Hematopoietic multipotent progenitor cell (in vitro differentiated cells): ENCODE data around the gene RIPPLY2. TPM values are rescaled to one million over a fixed set of nuclear protein-coding genes. Genes with fewer than 3 reads are reported as not detected.
"Not testable (repeated sequence)": the region's sequence is repeated elsewhere in the genome, so short reads cannot be mapped to it uniquely, and the experiment has no call there.

Experiments
- DNase-seq, 3 donors: peaks; one replicate each; pipeline ENCODE4 v3.0.0-alpha.2; 2011 to 2015; ENCODE audit warnings: low read depth in 2 of 3, low spot score in 2 of 3
- total RNA-seq: library from RNA; depleted of rRNA; stranded (reverse); fragments of >200 nt; gene quantifications from one replicate; pipeline ENCODE4 v1.2.3, GENCODE V29; 2012

Gene RIPPLY2
- total RNA-seq = not detected

- peak in 1 of 3 donors; percentile 19 for DNase-seq
These were observed at the start of gene RIPPLY2 for GRCh38 chr6:83853178-83854000. Gene RIPPLY2 (plus strand): TSS chr6:83853360. CDS start chr6:83853417, 57 bp downstream.

- not testable (repeated sequence) for DNase-seq
These were observed 49.7 kb upstream of the RIPPLY2 start for GRCh38 chr6:83803492-83803891.

- DNase-seq = no peak
These were observed 48.3 kb upstream of the RIPPLY2 start for GRCh38 chr6:83804886-83805285.

- no peak for DNase-seq
These were observed 45.2 kb upstream of the RIPPLY2 start for GRCh38 chr6:83808005-83808404.

GRCh38 chr6:83808926-83809325 lies 44.2 kb upstream of the RIPPLY2 start:
- no peak for DNase-seq

GRCh38 chr6:83812595-83812994 lies 40.6 kb upstream of the RIPPLY2 start:
- no peak for DNase-seq

GRCh38 chr6:83815631-83816272 lies 37.4 kb upstream of the RIPPLY2 start:
- no peak for DNase-seq

- no peak for DNase-seq
These were observed 30.5 kb upstream of the RIPPLY2 start for GRCh38 chr6:83822629-83823169.

GRCh38 chr6:83824388-83824801 lies 28.8 kb upstream of the RIPPLY2 start:
- no peak for DNase-seq

- no peak for DNase-seq
These were observed 28.3 kb upstream of the RIPPLY2 start for GRCh38 chr6:83824831-83825230.

- DNase-seq = no peak
These were observed 26.1 kb upstream of the RIPPLY2 start for GRCh38 chr6:83827050-83827449.

GRCh38 chr6:83838727-83839126 lies 14.4 kb upstream of the RIPPLY2 start:
- DNase-seq = no peak

- no peak for DNase-seq
These were observed 9.0 kb upstream of the RIPPLY2 start for GRCh38 chr6:83844170-83844569.

GRCh38 chr6:83846291-83846690 lies 6.9 kb upstream of the RIPPLY2 start:
- DNase-seq = no peak

- no peak for DNase-seq
These were observed 6.0 kb upstream of the RIPPLY2 start for GRCh38 chr6:83847179-83847578.

GRCh38 chr6:83849127-83849526 lies 4.0 kb upstream of the RIPPLY2 start:
- DNase-seq = no peak

GRCh38 chr6:83849610-83850009 lies 3.5 kb upstream of the RIPPLY2 start:
- no peak for DNase-seq

GRCh38 chr6:83852528-83853177 lies 507 bp upstream of the RIPPLY2 start:
- DNase-seq = no peak

- no peak for DNase-seq
These were observed 891 bp downstream of the RIPPLY2 start for GRCh38 chr6:83854001-83854501.

- DNase-seq = no peak
These were observed 1.6 kb downstream of the RIPPLY2 start for GRCh38 chr6:83854766-83855165.
